22Rv1 (cell line): ENCODE results near the gene CDH12.
"Not testable (repeated sequence)": the region's sequence is repeated elsewhere in the genome, so short reads cannot be mapped to it uniquely, and the experiment has no call there.

ENCODE experiments used
- CTCF ChIP-seq: fragments of 450-650 bp; IDR thresholded peaks from 2 replicates; pipeline ENCODE4 v1.5.1; 2017; ENCODE audit warnings: mild to moderate bottlenecking
- ZFX ChIP-seq: fragments of 450-650 bp; IDR thresholded peaks from 2 replicates; pipeline ENCODE4 v1.6.1; 2017; ENCODE audit warnings: antibody characterized with exemption, borderline replicate concordance

GRCh38 chr5:22010808-22011207 lies 842.3 kb downstream of the CDH12 start:
- TF ChIP-seq CTCF, ZFX: not testable (repeated sequence)
